Measurements from ENCODE around the gene SLC4A3. TPM values are rescaled to one million over a fixed set of nuclear protein-coding genes. Genes with fewer than 3 reads are reported as not detected.

Gene SLC4A3
- total RNA-seq, 1 experiment from 2014 or later = 13.5 TPM

DNA sequence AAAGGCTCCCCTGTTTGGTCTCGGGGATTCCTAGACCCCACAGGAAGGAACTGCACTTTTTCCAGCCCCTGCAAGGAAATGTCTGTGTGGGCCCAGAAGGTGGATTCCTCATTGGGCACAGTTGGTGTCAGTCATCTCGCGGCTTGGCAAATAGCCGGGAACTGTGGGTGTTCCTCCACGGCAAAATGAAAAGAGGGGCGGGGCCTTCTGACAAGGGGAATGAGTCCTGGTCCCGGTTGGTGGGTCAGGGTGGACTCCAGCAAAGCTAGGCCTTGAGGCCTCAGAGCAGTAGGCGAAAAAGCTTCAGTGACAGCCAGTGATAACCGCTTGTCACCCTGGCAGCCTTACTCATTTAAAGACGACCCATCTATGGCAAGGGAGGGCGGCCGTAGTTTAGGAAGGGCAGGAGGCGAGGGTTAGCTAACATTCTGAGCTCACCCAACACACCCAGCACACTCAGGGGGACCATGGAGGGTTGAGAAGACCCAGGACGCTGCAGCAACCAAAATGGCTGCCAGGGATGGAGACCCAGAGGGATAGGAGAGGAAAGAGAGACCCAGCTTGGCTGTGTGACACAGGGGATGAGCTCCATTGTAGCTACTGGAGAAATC, 16.5 kb downstream of the SLC4A3 start:
- Histone ChIP-seq H3K4me3 (ENCODE audit: low read depth in 2 of 2, low read length in 2 of 2) (no peak overlapping the region), H3K9me3 (ENCODE audit: control insufficient read depth, insufficient read depth, low read depth, low read length) (no peaks in the 10 kb centered on the region), H3K36me3 (ENCODE audit: control insufficient read depth, insufficient read depth, low read length) (no peaks in the 10 kb centered on the region), H3K27me3 (ENCODE audit: control insufficient read depth, insufficient read depth, low read length) (0 out of 2 replicates have a peak, but pooled peaks cover 1% of the 10 kb centered on the region), H3K4me1 (ENCODE audit: control insufficient read depth, insufficient read depth, low read length) (no peaks in the 10 kb centered on the region; the same call in 1 of the 2 replicates), H3K27ac (ENCODE audit: low read length) (no peak overlapping the region)
- CTCF ChIA-PET = interaction anchor here (1.5 kb wide), 1 partner anchor 102 kb away, joined by 4 read pairs; no protein-coding TSS in a partner anchor
- ATAC-seq (no peak), DNase-seq (ENCODE audit: low read depth, low spot score) (no peak)
- POLR2A ChIA-PET = no interaction called here
- TF ChIP-seq SIN3A (IDR thresholded peaks at IDR 0.05; ENCODE audit: borderline replicate concordance, insufficient read depth, low read depth, low read length) (no peak), TCF7L2 (IDR thresholded peaks at IDR 0.05; ENCODE audit: low read depth, low read length) (no peak), POLR2AphosphoS5 (IDR thresholded peaks at IDR 0.05; ENCODE audit: low read depth, low read length) (no peak)
- TF ChIP-seq, protein P1, sequence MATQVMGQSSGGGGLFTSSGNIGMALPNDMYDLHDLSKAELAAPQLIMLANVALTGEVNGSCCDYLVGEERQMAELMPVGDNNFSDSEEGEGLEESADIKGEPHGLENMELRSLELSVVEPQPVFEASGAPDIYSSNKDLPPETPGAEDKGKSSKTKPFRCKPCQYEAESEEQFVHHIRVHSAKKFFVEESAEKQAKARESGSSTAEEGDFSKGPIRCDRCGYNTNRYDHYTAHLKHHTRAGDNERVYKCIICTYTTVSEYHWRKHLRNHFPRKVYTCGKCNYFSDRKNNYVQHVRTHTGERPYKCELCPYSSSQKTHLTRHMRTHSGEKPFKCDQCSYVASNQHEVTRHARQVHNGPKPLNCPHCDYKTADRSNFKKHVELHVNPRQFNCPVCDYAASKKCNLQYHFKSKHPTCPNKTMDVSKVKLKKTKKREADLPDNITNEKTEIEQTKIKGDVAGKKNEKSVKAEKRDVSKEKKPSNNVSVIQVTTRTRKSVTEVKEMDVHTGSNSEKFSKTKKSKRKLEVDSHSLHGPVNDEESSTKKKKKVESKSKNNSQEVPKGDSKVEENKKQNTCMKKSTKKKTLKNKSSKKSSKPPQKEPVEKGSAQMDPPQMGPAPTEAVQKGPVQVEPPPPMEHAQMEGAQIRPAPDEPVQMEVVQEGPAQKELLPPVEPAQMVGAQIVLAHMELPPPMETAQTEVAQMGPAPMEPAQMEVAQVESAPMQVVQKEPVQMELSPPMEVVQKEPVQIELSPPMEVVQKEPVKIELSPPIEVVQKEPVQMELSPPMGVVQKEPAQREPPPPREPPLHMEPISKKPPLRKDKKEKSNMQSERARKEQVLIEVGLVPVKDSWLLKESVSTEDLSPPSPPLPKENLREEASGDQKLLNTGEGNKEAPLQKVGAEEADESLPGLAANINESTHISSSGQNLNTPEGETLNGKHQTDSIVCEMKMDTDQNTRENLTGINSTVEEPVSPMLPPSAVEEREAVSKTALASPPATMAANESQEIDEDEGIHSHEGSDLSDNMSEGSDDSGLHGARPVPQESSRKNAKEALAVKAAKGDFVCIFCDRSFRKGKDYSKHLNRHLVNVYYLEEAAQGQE (IDR thresholded peaks at IDR 0.05; ENCODE audit: insufficient read depth in 1 of 2, low read depth in 2 of 2, low read length in 1 of 2) = no peak
- TF ChIP-seq, protein P2, sequence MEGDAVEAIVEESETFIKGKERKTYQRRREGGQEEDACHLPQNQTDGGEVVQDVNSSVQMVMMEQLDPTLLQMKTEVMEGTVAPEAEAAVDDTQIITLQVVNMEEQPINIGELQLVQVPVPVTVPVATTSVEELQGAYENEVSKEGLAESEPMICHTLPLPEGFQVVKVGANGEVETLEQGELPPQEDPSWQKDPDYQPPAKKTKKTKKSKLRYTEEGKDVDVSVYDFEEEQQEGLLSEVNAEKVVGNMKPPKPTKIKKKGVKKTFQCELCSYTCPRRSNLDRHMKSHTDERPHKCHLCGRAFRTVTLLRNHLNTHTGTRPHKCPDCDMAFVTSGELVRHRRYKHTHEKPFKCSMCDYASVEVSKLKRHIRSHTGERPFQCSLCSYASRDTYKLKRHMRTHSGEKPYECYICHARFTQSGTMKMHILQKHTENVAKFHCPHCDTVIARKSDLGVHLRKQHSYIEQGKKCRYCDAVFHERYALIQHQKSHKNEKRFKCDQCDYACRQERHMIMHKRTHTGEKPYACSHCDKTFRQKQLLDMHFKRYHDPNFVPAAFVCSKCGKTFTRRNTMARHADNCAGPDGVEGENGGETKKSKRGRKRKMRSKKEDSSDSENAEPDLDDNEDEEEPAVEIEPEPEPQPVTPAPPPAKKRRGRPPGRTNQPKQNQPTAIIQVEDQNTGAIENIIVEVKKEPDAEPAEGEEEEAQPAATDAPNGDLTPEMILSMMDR (IDR thresholded peaks at IDR 0.05) = no peak
- in situ Hi-C loops (cut with HindIII; ENCODE audit: low pct_unique_long_range_greater_than_20kb, low sequenced_read_pairs) (no loop called here), intact Hi-C loops (cut with micrococcal nuclease; ENCODE audit: unreplicated experiment) (no loop called here)
- no TSS peak for BruUV-seq (replicated peaks)

DNA sequence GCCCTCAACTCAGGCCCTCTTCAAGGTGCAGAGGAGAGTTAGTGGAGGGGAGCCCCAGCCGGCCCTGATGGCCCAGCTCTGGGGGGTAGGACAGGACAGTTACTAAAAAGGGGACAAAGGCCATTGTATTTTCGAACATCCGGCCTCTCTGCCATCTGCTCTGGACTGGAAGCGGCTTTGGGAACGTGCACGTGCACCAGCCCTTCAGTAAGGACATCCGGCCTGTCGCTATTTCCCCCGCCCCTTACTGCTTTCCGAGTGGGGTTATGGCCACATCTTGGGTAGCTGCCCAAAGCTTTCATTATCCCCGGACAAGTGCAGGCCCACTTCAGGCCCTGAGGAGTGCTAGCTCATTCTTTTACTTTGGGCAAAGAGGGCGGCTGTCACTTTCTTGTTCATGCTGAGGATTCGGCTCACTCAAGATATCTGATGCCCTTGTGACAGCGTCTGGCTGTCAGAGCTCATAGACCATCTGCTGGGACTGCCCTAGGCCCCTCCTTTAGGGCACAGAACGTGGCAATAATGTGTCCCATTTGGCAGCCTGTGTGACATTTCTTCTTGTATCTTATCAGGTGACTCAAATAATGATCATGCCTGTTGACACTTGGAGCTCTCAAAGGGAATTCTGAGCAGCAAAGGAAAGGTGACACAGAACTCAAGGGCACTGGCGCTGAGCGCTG, 17.5 kb downstream of the SLC4A3 start:
- no peak for ATAC-seq
- TF ChIP-seq POLR2AphosphoS5 (IDR thresholded peaks at IDR 0.05; ENCODE audit: low read depth, low read length) = no peak
- TF ChIP-seq SIN3A (IDR thresholded peaks at IDR 0.05; ENCODE audit: borderline replicate concordance, insufficient read depth, low read depth, low read length) = no peak
- TF ChIP-seq, protein P1 (IDR thresholded peaks at IDR 0.05; ENCODE audit: insufficient read depth in 1 of 2, low read depth in 2 of 2, low read length in 1 of 2) = no peak
- TF ChIP-seq, protein P2 (IDR thresholded peaks at IDR 0.05) = no peak
- TF ChIP-seq TCF7L2 (IDR thresholded peaks at IDR 0.05; ENCODE audit: low read depth, low read length) = no peak
- Histone ChIP-seq H3K4me1 (ENCODE audit: control insufficient read depth, insufficient read depth, low read length) (no peaks in the 10 kb centered on the region; the same call in 1 of the 2 replicates), H3K27ac (ENCODE audit: low read length) (no peak overlapping the region), H3K27me3 (ENCODE audit: control insufficient read depth, insufficient read depth, low read length) (peaks cover 6% of the 10 kb centered on the region; the same call in 1 of the 2 replicates), H3K36me3 (ENCODE audit: control insufficient read depth, insufficient read depth, low read length) (no peaks in the 10 kb centered on the region), H3K4me3 (ENCODE audit: low read depth in 2 of 2, low read length in 2 of 2) (no peak overlapping the region), H3K9me3 (ENCODE audit: control insufficient read depth, insufficient read depth, low read depth, low read length) (no peaks in the 10 kb centered on the region)
- intact Hi-C loops (cut with micrococcal nuclease; ENCODE audit: unreplicated experiment) (no loop called here), in situ Hi-C loops (cut with HindIII; ENCODE audit: low pct_unique_long_range_greater_than_20kb, low sequenced_read_pairs) (no loop called here)
- BruUV-seq (replicated peaks) = no TSS peak
- ChIA-PET POLR2A (no interaction called here), CTCF (interaction anchor here (0.6 to 1.5 kb wide), 2 partner anchors 103 to 166 kb away, joined by 3 to 4 read pairs; no protein-coding TSS in a partner anchor)
- DNase-seq (ENCODE audit: low read depth, low spot score) = no peak
